Measurements from ENCODE around the gene TMEM167A. TPM values are rescaled to one million over a fixed set of nuclear protein-coding genes. Genes with fewer than 3 reads are reported as not detected.

The TMEM167A gene
- total RNA-seq (2022; extraction: Qiagen RNA extraction; ENCODE audit: low read depth): 49.5 to 102 TPM (median 87.5 TPM) in 5 replicates

GRCh38 chr5:83076742-83077661 is at the start of gene TMEM167A, which contains the start of gene XRCC4:
Gene TMEM167A, minus strand, starts transcription at chr5:83077394. Its CDS starts 71 bp downstream, at chr5:83077323.
Gene XRCC4, plus strand, starts transcription at chr5:83077547. Its CDS starts 27,373 bp downstream, at chr5:83104920.

Other genes starting within 250 kb of the TMEM167A start
- gene XRCC4, start 153 bp upstream of the TMEM167A start, total RNA-seq (2022; extraction: Qiagen RNA extraction; ENCODE audit: low read depth): 10.3 to 12.9 TPM (median 12.3 TPM) in 5 replicates

Data from A549 treated with DMSO at 1 μM for 4 hours (cell line).